Neural progenitor cell (in vitro differentiated cells): ENCODE measurements around the gene PEPD.

Experiments used
- CTCF ChIP-seq: fragments of 200-600 bp; sonication (generic); IDR thresholded peaks from 2 replicates; pipeline ENCODE4 v1.5.1; 2017; ENCODE audit warnings: antibody characterized with exemption, mild to moderate bottlenecking
- EZH2 ChIP-seq: fragments of 200-600 bp; sonication (generic); IDR thresholded peaks from 2 replicates; pipeline ENCODE4 v1.6.1; 2017; ENCODE audit warnings: antibody characterized with exemption, mild to moderate bottlenecking, moderate library complexity
- EZH2phosphoT487 ChIP-seq: fragments of 200-600 bp; sonication (generic); IDR thresholded peaks from 2 replicates; pipeline ENCODE4 v1.6.1; 2017; ENCODE audit warnings: antibody characterized with exemption

DNA sequence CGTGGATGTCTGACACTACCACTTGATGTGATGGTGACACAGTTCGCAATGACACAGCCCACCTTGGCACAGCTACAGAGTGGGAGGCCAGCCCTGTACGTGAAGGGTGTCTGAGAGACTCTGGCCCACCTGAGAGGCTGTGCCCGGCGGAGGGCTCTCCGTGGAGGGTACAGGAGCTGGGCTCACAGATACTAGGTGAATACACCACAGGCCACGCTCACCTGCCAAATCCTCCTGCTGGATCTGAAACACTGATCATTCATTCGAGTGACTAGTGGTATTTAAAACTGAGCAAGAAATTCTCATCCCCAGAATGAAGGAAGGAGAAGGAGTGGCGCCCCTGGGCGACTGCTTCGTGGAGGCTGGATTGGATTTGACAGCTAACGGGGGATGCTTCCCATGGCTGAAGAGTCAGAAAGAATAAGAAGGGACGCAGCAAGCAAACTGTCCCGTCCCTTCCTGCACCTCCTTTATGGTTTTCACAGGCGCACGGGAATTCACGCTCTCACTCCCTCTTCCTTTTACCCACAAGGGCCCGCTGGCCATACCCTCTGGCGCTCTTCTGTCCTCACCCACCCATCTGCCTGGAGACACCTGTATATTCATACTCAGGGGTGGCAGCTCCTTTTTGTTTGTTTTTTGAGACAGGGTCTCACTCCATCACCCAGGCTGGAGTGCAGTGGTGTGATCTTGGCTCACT is 123.1 kb downstream of the PEPD start:
- TF ChIP-seq CTCF (no peak), EZH2 (no peak), EZH2phosphoT487 (no peak)
